Fibroblast of the conjunctiva (primary cell): ENCODE measurements around the gene ASTN1.

Source experiments
- DNase-seq: peaks from one replicate; pipeline ENCODE4 v3.0.0-alpha.2; 2010; ENCODE audit warnings: low read depth

Gene ASTN1

DNA sequence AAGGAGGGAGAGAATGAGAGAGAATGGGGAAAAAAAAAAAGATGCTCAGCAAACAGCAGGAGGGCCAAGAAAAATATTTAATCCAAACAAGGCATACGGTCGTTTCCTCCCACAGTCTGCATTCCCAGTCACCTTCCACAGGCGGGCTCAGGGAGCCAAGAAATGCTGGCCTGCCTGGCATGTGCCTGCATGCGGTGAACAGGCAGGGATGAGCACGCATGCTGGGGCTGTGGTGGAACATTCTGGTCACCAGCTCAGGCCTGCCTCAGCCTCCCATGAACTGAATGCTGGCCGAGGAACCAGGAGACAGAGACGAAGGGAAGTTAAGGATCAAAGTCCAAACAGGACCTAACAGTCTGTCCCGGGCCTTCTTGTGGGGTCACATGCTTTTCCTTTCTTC, 335.3 kb downstream of the ASTN1 start:
- DNase-seq, result no peak

DNA sequence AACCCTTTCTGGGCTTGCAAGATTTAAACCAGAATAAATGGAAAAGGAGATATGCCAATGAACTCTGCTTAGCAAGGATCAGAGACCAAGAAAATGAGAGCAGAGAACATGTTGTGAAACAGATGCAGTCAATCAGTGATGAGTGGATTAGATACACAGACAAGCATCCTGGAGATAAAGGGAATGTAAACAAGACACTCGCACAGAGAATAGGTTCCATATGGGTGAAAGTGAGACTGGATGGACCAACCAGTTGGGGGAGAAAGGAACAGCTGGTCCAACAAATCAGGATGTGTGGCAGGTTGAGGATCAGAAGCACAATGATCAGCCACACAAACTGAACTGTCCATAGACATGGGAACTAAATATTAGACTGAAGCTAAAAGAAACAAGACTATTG, 338.2 kb downstream of the ASTN1 start:
- DNase-seq, result no peak

DNA sequence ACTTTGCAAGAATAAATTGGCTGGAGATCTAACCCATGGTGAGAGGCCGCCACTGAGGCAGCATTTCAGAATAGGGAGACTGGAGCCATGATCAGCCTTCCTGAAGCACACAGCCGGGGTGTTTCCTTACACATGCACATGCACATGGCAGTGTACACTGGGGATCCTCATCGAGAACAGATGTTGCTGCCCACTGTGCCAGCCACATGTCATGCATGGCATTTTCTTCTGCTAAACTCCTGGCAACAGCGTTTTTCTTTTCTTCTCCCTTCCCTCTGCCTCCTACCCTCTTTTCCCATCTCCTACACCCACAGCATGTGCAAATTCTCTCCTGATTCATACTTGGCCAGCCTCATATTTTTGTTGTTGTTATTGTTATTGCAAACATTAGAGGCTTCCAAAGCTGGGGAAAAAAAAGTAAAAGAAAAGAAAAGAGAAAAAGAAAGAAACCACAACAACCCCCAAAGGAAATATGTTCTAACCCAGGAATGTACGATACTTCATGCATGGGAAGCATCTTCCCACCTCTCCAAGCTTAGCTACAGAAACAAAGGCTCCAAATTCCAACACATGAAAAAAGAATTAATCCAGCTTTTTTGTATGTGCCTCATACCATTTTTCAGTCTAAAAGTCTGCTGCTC, 344.0 kb downstream of the ASTN1 start:
- no peak for DNase-seq

DNA sequence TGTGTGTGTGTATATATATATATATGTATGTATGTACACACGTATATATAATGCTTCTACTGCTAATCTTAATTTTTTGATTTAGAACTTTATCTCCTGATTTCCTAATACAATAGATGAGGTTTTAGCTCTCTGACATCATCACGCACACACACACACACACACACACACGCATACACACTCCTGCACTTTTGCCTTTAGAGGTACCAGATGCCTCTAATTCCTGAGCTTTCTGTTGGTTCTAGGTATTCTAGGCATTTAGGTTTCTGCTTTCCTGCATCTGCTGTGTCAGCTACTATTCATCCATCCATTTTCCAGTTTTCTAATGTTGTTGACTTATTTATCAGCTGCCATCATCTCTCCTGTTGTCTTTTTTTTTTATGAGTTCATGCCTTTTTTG, 348.3 kb downstream of the ASTN1 start:
- no peak for DNase-seq

DNA sequence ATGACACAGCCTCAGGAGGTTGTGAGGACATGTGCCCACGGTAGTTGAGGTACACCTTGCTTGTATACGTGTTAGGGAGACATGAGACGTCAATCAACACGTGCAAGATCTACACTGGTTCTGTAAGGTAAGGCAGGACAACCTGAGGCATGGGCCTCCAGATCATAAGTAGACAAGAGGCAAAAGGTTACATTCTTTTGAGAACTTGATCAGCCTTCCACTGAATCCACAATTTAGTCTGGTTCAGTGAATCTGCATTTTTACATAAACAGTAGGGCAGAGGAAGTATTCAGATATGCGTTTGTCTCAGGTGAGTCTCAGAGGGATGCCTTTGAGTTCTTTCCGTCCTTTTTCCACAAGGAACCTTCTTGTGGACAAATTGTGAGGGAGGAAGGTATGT, 348.9 kb downstream of the ASTN1 start:
- DNase-seq, result no peak

DNA sequence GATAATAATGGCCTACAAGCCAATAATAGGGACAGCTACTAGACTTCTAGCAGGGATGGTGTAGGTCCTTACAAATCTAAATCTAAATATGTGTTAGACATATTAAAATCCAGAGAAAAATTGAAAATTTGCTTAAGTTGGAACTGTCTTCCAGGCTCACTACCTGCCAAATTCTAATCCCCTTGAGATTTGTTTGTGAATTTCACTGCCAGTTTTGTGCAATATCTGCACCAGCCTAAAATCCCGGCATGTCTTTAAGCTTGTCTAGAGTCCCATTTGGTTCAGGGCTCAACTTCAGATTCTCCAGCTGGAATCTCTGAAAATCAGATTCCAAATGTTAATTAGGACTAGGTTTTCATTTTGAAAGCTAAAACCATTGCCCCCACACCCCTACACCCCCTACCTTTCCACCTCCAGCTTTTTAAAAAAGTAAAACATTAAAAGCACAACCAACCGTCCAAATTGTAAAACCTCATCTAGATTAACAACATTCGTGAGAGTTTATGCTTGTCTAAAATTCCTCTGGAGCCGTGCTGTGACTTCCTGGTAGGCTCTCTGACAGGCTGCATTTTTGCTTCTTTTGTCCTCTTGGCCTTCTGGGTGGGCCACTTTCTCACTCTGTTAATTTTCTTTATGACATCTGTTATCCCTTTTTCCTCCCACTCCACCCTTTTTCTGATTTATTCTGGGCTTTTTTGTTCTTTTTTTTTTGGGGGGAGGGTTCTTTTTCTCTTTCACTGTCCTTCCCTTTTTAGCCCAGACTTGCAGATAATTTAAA, 352.8 kb downstream of the ASTN1 start:
- DNase-seq, result no peak

DNA sequence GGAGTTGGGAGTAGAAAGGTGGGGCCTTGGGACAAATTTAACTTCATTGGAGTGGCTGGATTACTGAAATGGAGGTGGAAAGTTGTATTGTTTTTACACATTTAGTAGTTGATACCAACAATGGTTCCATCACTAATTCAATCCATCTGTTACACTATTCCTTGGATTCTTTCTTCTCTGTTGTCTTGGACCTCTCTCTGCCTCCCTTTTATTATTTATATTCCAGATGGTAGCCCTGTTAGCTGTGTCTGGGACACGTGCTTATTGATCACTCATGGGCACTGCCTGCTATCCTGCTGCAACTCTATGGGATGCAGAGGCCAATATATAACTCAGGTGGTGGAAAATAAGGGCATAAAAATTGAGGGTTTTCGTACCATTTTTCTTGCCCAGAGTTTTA, 355.2 kb downstream of the ASTN1 start:
- no peak for DNase-seq
